Measurements from ENCODE around the gene BDP1.
A peak's percentile ranks its signal among the peaks of the same experiment; 100 is the strongest.
"Not testable (repeated sequence)": the region's sequence is repeated elsewhere in the genome, so short reads cannot be mapped to it uniquely, and the experiment has no call there.

The BDP1 gene

DNA sequence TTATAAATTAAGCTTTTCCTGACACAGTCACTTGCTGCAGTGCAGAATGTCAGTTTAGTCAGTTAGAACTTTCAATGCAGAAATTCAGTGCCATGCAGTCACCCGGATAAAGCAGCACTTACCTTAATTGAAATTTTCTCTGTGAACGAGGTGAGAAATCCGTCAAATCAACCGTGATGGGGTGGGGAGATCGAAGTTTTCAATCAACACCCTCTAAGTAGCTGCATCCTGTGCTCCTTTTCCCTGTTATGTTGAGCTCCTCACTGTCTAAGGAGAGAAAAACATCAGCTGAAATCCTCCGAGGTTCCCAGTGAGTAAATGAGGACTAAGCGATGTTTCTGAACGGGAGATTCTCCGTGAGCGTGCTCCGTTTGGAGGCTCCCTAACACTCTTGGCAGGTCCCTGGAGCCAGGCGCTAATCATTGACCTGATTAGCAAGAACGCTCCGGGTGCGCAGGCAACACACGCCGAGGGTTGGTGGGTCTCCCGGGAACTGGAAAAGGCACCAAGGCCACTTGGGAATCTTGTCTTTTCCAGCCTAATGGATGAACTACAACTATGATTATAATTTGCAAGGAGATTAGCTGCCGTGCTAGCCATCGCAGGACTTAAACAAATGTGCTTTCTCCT lies 9.8 kb upstream of the BDP1 start:
- peaks cover 14 to 21% of the 10 kb centered on the region in 2 donors for H3K27me3 Mint-ChIP-seq
- not testable (repeated sequence) for H3K36me3 Mint-ChIP-seq; ATAC-seq (replicated peaks); H3K27ac Mint-ChIP-seq; DNase-seq; H3K4me1 Mint-ChIP-seq; H3K9me3 Mint-ChIP-seq
- peak overlapping the region in 1 of 2 donors; percentile 25 for H3K4me3 Mint-ChIP-seq

DNA sequence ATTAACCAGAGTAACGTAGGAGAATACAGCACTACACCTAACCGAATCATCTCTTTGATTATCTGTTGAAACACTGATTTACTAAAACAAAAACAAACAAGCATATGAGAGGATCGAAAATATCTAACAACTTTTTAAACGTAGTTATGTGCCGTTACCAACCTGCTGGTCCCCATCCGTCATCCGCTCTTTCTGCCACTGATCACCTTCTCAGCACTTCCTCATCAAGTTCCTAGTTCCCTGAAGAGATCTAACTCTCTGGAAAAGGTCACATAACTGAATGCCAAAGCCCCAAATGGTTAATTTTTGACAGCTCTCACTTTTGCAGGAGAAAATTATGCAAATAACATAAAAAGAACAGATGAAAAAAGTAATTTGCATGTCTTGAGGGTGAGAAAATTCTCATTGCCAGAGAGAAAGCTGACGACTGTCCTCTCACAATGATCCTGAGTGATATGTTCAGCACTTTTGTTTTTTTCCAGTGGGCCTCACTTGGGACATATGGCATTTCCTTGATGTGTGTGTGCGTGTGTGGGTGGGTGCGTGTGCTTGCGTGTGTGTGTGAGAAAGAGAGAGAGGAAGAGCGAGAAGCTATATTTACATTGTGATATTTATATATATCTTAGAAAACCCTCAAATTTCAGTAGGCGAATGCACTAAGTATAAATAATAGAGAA lies 8.8 kb upstream of the BDP1 start:
- H3K27me3 Mint-ChIP-seq = peaks cover 14 to 20% of the 10 kb centered on the region in 2 donors
- H3K4me1 Mint-ChIP-seq, H3K36me3 Mint-ChIP-seq, H3K27ac Mint-ChIP-seq, H3K9me3 Mint-ChIP-seq, DNase-seq: not testable (repeated sequence)
- ATAC-seq (replicated peaks) = peak; percentile 41 to 49
- peak overlapping the region; percentile 50 to 70 for H3K4me3 Mint-ChIP-seq

DNA sequence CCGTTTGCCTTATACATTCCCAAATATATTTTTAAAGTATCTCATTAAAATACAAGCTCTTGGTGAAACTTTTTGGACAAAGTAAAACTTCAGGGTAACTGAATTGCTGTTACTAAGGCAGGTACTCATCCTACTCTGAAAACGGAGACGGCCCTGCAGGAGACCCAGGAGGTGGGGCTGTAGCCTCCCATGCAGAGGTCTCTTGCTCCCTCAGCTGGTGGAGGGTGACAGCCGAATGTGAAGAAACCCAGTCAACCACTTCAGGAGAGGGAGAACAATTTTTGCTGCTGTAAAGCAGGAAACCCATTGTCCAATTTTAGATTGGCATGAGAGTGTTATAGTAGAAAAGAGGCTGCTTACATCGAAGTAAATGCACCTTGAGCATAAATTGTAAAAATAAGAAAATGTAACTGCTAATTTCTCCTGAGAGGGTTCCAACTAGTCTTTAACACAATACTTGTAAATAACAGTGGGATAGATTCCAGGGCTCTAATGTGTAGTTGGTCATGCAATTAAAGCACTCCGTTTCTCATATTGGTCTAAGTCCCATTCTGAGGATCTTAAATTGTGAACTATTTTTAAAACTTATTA lies 8.1 kb upstream of the BDP1 start:
- peaks cover 21 to 26% of the 10 kb centered on the region in 2 donors for H3K27me3 Mint-ChIP-seq
- not testable (repeated sequence) for H3K36me3 Mint-ChIP-seq, H3K27ac Mint-ChIP-seq, H3K9me3 Mint-ChIP-seq, H3K4me3 Mint-ChIP-seq, H3K4me1 Mint-ChIP-seq
- DNase-seq (peak; percentile 28), ATAC-seq (replicated peaks) (peak; percentile 97)

DNA sequence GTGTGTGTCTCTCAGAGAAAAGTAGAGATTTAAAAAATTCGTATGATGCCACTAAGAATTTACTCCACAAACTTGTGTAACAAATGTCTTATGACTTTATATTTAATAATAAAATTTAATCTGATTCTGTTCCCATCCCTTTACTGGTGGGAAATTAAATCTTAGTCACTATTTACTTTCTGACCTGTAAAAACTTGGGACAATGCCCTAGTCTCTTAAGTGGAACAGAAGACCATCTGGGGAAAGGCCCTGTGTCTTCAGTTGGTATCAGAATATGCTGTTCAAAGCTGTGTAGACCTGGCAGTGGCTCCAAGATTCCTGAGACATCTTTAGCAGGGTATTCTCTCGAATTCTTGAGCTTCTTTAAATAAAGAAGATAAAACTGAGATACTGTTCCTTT lies 2.6 kb upstream of the BDP1 start:
- Mint-ChIP-seq H3K9me3 (no peaks in the 10 kb centered on the region), H3K27ac (no peak overlapping the region), H3K27me3 (peaks cover 9 to 13% of the 10 kb centered on the region in 2 donors), H3K36me3 (peaks cover 7 to 12% of the 10 kb centered on the region in 2 donors), H3K4me3 (no peak overlapping the region), H3K4me1 (peaks cover 10 to 20% of the 10 kb centered on the region in 2 donors)
- ATAC-seq (replicated peaks) (no peak), DNase-seq (no peak)

DNA sequence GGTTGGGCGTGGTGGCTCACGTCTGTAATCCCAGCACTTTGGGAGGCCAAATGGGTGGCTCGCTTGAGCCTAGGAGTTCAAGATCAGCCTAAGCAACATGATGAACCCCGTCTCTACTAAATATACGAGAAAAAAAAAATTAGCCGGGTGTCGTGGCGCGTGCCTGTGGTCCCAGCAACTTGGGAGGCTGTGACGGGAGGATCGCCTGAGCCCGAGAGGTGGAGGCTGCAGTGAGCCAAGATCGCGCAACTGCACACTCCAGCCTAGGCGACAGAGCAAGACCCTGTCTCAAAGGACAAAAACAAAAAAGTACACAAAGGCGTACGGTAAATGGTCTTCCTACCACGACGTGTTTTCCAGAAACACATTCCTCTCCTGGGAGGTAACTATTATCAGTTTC lies 538 bp upstream of the BDP1 start:
- peaks cover 9 to 13% of the 10 kb centered on the region in 2 donors for H3K27me3 Mint-ChIP-seq
- H3K27ac Mint-ChIP-seq = peak overlapping the region; percentile 98
- peaks cover 11 to 25% of the 10 kb centered on the region in 2 donors for H3K4me1 Mint-ChIP-seq
- no peaks in the 10 kb centered on the region for H3K9me3 Mint-ChIP-seq
- H3K4me3 Mint-ChIP-seq = peak overlapping the region; percentile 91 to 94
- ATAC-seq (replicated peaks) (no peak), DNase-seq (no peak)
- peaks cover 10 to 19% of the 10 kb centered on the region in 2 donors for H3K36me3 Mint-ChIP-seq

DNA sequence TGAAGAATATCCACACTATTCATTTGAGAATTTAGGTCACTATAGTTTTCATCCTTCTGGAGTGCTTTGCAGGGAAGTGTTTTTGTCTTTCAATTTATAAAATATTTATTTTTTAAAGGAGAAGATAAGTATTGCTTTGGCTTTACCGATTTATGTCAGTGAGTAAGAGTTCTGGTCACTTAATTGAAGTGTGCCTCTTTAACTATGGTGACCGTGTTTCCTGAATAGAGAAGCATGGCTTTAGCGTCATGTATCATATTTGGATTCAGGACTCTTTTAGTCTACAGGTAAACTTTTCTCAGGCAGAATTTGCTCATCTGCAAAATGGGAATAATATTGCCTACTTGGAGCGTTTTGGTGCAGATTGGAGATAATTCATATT lies 902 bp downstream of the BDP1 start:
- peak overlapping the region; percentile 91 to 94 for H3K4me3 Mint-ChIP-seq
- H3K9me3 Mint-ChIP-seq = no peaks in the 10 kb centered on the region
- ATAC-seq (replicated peaks) (no peak), DNase-seq (no peak)
- peaks cover 10 to 19% of the 10 kb centered on the region in 2 donors for H3K36me3 Mint-ChIP-seq
- H3K4me1 Mint-ChIP-seq = peaks cover 11 to 25% of the 10 kb centered on the region in 2 donors
- peaks cover 6 to 9% of the 10 kb centered on the region in 2 donors for H3K27me3 Mint-ChIP-seq
- H3K27ac Mint-ChIP-seq = peak overlapping the region; percentile 98

DNA sequence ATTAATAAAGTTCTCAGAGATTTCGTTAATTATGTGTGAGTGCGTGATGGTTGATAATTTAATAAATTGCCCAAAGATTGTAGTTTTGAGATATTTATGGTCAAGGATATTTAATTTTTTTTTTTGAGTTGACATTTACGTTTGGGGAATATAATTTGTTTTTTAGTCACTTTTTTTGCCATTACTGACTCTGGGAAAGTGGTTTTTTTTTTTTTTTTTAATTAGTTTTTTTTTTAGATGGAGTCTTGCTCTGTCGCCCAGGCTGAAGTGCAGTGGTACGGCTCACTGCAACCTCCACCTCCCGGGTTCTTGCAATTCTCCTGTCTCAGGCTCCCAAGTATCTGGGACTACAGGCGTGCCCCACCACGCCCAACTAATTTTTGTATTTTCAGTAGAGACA lies 1.7 kb downstream of the BDP1 start:
- no peak for DNase-seq
- Mint-ChIP-seq H3K4me1 (peaks cover 11 to 25% of the 10 kb centered on the region in 2 donors), H3K27ac (no peak overlapping the region), H3K9me3 (no peaks in the 10 kb centered on the region), H3K4me3 (peak overlapping the region; percentile 91 to 94), H3K27me3 (peaks cover 2 to 4% of the 10 kb centered on the region in 2 donors), H3K36me3 (peaks cover 10 to 19% of the 10 kb centered on the region in 2 donors)
- ATAC-seq (replicated peaks) = no peak

DNA sequence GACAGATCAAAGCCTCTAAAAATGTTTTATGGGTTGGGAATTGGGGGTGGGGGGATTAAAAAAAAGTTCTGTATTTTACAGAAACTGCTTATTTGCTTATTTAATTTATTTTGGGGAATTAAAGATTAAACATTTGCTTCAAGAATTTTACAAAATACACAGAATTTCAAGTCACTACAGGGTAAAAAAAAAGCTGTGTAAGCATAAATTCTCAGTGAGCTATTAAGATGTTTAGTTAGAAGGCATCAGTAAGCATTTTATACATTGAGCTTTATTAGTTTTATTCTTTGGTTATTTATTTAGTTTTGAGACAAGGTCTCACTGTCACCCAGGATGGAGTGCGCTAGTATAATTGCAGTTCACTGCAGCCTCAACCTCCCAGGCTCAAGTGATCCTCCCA lies 5.2 kb downstream of the BDP1 start:
- DNase-seq (no peak), ATAC-seq (replicated peaks) (no peak)
- no peaks in the 10 kb centered on the region for H3K9me3 Mint-ChIP-seq
- no peaks in the 10 kb centered on the region for H3K27me3 Mint-ChIP-seq
- H3K4me1 Mint-ChIP-seq = peaks cover 6 to 16% of the 10 kb centered on the region in 2 donors
- no peak overlapping the region for H3K27ac Mint-ChIP-seq
- H3K4me3 Mint-ChIP-seq = no peak overlapping the region
- H3K36me3 Mint-ChIP-seq = peaks cover 12 to 25% of the 10 kb centered on the region in 2 donors

DNA sequence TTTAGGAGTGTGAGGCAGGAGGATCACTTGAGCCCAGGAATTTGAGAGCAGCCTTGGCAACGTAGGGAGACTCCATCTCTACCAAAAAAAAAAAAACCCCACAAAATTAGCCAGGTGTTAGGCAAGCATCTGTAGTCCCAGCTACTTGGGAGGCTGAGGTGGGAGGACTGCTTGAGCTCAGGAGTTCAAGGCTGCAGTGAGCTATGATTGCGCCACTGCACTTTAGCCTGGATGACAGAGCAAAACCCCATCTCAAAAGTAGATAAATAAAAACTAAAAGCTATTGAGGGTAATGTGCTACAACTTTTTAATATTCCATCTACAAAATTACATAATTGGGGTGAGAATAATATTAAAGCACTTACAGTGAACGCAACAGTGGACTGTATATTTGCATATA lies 5.9 kb downstream of the BDP1 start:
- no peaks in the 10 kb centered on the region for H3K9me3 Mint-ChIP-seq
- ATAC-seq (replicated peaks) (no peak), DNase-seq (no peak)
- no peak overlapping the region for H3K4me3 Mint-ChIP-seq
- peaks cover 6 to 11% of the 10 kb centered on the region in 2 donors for H3K4me1 Mint-ChIP-seq
- peaks cover 7 to 20% of the 10 kb centered on the region in 2 donors for H3K36me3 Mint-ChIP-seq
- no peaks in the 10 kb centered on the region for H3K27me3 Mint-ChIP-seq
- H3K27ac Mint-ChIP-seq = no peak overlapping the region

DNA sequence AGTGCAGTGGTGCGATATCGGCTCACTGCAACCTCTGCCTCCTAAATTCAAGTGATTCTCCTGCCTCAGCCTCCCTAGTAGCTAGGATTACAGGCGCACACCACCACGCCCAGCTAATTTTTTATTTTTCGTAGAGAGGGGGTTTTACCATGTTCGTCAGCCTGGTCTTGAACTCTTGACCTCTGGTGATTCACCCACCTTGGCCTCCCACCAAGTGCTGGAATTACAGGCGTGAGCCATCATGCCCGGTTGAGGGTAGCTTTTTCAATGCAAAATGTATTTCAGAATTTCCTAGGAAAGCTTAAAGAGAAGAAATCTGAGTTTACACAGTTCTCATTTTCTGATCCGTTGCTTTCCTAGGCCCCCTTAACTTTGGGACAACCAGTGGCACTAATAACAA lies 15.7 kb downstream of the BDP1 start:
- peaks cover 5 to 11% of the 10 kb centered on the region in 2 donors for H3K4me1 Mint-ChIP-seq
- no peaks in the 10 kb centered on the region for H3K27me3 Mint-ChIP-seq
- H3K36me3 Mint-ChIP-seq = peaks cover 26 to 28% of the 10 kb centered on the region in 2 donors
- no peak for ATAC-seq (replicated peaks)
- H3K9me3 Mint-ChIP-seq = no peaks in the 10 kb centered on the region
- H3K4me3 Mint-ChIP-seq = no peak overlapping the region
- no peak for DNase-seq
- H3K27ac Mint-ChIP-seq = no peak overlapping the region

DNA sequence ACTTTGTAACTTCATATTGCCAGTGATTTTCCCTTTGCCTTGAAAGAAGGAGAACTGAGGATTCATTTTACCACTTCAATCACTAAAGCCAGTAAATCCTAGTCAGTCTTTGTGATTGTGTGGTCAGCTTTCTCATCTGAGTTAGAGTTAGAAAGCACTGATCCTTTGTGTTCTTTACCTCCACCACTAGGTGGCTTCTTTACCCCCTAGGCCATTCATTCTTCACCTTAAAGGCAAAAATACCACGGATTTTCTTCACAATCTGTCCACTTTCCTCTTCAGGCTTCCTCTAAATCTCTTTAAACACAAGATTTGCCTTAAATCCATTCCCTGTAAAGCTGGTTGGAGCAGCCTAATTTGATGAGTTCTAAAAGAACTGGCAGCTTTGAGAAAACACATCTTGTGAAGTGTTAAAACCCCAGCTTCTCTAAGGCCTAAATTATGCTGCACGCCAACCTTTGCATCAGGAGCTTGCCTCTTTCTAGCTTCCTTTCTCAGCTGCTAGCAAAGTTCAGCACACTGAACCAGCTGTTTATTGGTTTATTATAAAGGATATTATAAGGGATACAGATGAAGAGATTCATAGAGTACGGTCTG lies 20.4 kb downstream of the BDP1 start:
- Mint-ChIP-seq H3K27ac (no peak overlapping the region), H3K4me1 (no peaks in the 10 kb centered on the region), H3K9me3 (no peaks in the 10 kb centered on the region), H3K27me3 (no peaks in the 10 kb centered on the region), H3K36me3 (peaks cover 35 to 38% of the 10 kb centered on the region in 2 donors), H3K4me3 (no peak overlapping the region)
- DNase-seq (no peak), ATAC-seq (replicated peaks) (peak; percentile 49 to 59)

DNA sequence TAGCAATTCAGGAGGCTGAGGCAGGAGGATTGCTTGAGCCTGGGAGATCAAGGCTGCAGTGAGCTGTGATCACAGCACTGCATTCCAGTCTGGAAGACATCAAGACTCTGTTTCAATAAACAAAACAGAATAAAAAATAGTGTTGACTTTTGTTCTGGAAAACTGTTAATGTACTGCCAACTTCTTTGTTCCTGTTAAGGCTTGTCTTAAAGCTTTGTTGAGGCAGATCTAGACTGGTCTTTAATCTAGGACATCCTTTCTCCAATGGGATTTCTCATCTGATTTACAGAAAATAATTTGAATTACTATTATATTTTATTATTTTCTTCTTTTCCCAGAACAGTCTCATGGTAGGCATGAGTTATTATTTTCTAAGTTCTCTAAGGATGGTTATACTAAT lies 26.0 kb downstream of the BDP1 start:
- Mint-ChIP-seq H3K27me3 (no peaks in the 10 kb centered on the region), H3K27ac (no peak overlapping the region)

DNA sequence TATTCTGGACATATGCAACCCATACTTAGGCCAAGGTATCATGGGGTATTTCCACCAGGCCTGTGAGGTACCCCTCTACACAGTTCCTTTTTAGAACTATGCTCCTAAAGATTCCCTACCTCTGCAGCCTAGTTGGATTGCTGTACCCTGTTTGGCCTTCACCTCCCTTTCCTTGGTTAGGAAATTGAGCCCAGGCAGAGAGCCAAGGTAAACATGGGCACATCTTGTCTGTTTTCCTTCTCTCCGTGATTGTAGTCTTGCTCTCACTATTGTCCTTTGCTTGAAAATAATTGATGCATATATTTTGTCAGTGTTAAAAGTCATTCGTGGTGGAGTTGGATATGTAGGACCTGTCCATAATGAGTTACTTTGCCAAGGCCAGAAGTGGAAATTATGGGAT lies 26.7 kb downstream of the BDP1 start:
- ATAC-seq (replicated peaks) = no peak
- Mint-ChIP-seq H3K4me3 (no peak overlapping the region), H3K4me1 (peaks cover 3 to 10% of the 10 kb centered on the region in 2 donors), H3K27ac (no peak overlapping the region), H3K9me3 (no peaks in the 10 kb centered on the region), H3K36me3 (peaks cover 42 to 47% of the 10 kb centered on the region in 2 donors), H3K27me3 (no peaks in the 10 kb centered on the region)
- DNase-seq = no peak

More for the DNA sequence above, 26.0 kb downstream of the BDP1 start:
- ATAC-seq (replicated peaks) (no peak), DNase-seq (no peak)
- Mint-ChIP-seq H3K4me3 (no peak overlapping the region), H3K9me3 (no peaks in the 10 kb centered on the region), H3K4me1 (peaks cover 3 to 10% of the 10 kb centered on the region in 2 donors), H3K36me3 (peaks cover 44 to 47% of the 10 kb centered on the region in 2 donors)

DNA sequence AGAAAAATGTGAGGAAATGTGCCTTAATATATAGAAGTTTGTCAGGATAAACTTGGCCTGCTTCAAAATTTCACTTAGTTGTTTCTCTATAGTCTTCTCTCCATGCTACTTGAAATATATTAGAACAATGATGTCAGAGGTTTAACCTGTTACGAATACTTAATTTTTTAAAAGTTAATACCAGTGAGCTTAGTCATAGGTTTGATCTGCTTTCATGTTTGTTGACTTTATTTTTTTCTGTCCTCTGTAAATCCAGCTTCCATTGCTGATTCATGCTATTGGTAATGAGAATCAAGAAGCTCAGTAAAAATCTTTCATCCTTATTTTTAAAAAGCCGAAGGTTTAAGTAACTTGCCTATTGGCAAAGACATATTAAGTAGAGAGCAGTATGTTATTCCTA lies 27.9 kb downstream of the BDP1 start:
- Mint-ChIP-seq H3K36me3 (peaks cover 44 to 51% of the 10 kb centered on the region in 2 donors), H3K4me1 (peaks cover 3 to 10% of the 10 kb centered on the region in 2 donors), H3K9me3 (no peaks in the 10 kb centered on the region), H3K27me3 (no peaks in the 10 kb centered on the region), H3K27ac (no peak overlapping the region), H3K4me3 (no peak overlapping the region)
- DNase-seq (no peak), ATAC-seq (replicated peaks) (no peak)

Data from stimulated activated naive B cell treated with anti-CD40 and anti-IgM and Interleukin-4, amounts not matched to agents 10 μg/mL and 1 μg/mL and 100 μg/mL, for 72 hours (primary cell).